Esophagus squamous epithelium (tissue), 5 donors: Measurements from ENCODE around the gene RASA2. TPM values are rescaled to one million over a fixed set of nuclear protein-coding genes. Genes with fewer than 3 reads are reported as not detected.

ENCODE experiments used
- DNase-seq: peaks from one replicate; lab custom pipeline; 2025; lab: John Stamatoyannopoulos, UW
- H3K27ac ChIP-seq, 4 donors: fragments of 200-600 bp; sonication (generic); one replicate each; pipeline ENCODE4 v1.5.1; 2016 to 2019; ENCODE audit warnings: mild to moderate bottlenecking in 1 of 4
- H3K27me3 ChIP-seq, 4 donors: fragments of 200-600 bp; sonication (generic); 1 replicate in 3 of 4; 2 replicates in 1 of 4; pipeline versions ENCODE4 v1.5.1 to v1.6.0; 2017 to 2021; ENCODE audit warnings: antibody characterized with exemption in 1 of 4
- H3K36me3 ChIP-seq, 3 donors: fragments of 200-600 bp; sonication (generic); one replicate each; pipeline ENCODE4 v1.5.1; 2016 to 2019
- H3K4me1 ChIP-seq, 3 donors: fragments of 200-600 bp; sonication (generic); one replicate each; pipeline ENCODE4 v1.5.1; 2017 to 2019
- H3K4me3 ChIP-seq, 4 donors: fragments of 200-600 bp; sonication (generic); 1 replicate in 3 of 4; 2 replicates in 1 of 4; pipeline ENCODE4 v1.5.1; 2016 to 2019; ENCODE audit warnings: mild to moderate bottlenecking in 2 of 4, moderate library complexity in 1 of 4
- H3K9me3 ChIP-seq, 3 donors: fragments of 200-600 bp; sonication (generic); one replicate each; pipeline ENCODE4 v1.5.1; 2016 to 2019
- CTCF ChIP-seq, 6 experiments: fragments of 450-650 bp in 4 of 6; fragments of 200-600 bp in 2 of 6; sonication (generic) in 2 of 6; IDR thresholded peaks; one replicate each; pipeline ENCODE4 v1.5.1; 2016 to 2019; ENCODE audit warnings: antibody characterized with exemption in 6 of 6, mild to moderate bottlenecking in 4 of 6, moderate library complexity in 4 of 6
- POLR2A ChIP-seq, 4 donors: fragments of 450-650 bp; IDR thresholded peaks; one replicate each; pipeline ENCODE4 v1.6.1; 2017; ENCODE audit warnings: antibody characterized with exemption in 4 of 4, mild to moderate bottlenecking in 4 of 4, moderate library complexity in 3 of 4
- WGBS, 2 donors: methylation state at CpG; one replicate each; pipeline ENCODE4 v1.1.5; 2018; 5-methylcytosine and 5-hydroxymethylcytosine counted together
- intact Hi-C: fragments of 100-400 bp; cut with DNase I; formaldehyde crosslinking; loops from one replicate; pipeline ENCODE4 v1.15.0; 2022
- total RNA-seq, 4 donors: library from RNA; depleted of rRNA; stranded (reverse); fragments of >200 nt; gene quantifications; one replicate each; pipeline ENCODE4 v1.1.0, GENCODE V29; 2016
- donor health status: DM: yes; HTN: yes; CAD: no.

RASA2 gene
- total RNA-seq, 4 donors from 2014 or later: 12.6 to 24.6 (median 19.4) TPM

- Histone ChIP-seq H3K27ac (no peak overlapping the region), H3K9me3 (no peaks in the 10 kb centered on the region), H3K36me3 (peaks cover 0 to 75% (median 0%) of the 10 kb centered on the region in 3 donors), H3K27me3 (no peaks in the 10 kb centered on the region), H3K4me1 (no peaks in the 10 kb centered on the region), H3K4me3 (no peak overlapping the region)
- DNase-seq: no peak
- intact Hi-C loops: no loop called here
- 89 to 93% methylated on average over 1 of the region's 1 CpG for WGBS, 2 donors
- TF ChIP-seq POLR2A (IDR thresholded peaks at IDR 0.05): no peak
- TF ChIP-seq CTCF (IDR thresholded peaks at IDR 0.05): no peak
Observed at GRCh38 chr3:141610939-141611338, 124.1 kb downstream of the RASA2 start.

- intact Hi-C loops: no loop called here
- Histone ChIP-seq H3K4me3 (no peak overlapping the region), H3K36me3 (peaks cover 0 to 21% (median 0%) of the 10 kb centered on the region in 3 donors), H3K27me3 (no peaks in the 10 kb centered on the region), H3K9me3 (no peaks in the 10 kb centered on the region), H3K4me1 (no peaks in the 10 kb centered on the region), H3K27ac (no peak overlapping the region)
- 94 to 96% methylated on average over 4 to 6 of the region's 6 CpGs for WGBS, 2 donors
- TF ChIP-seq CTCF (IDR thresholded peaks at IDR 0.05): no peak
- TF ChIP-seq POLR2A (IDR thresholded peaks at IDR 0.05): no peak
- no peak for DNase-seq
Observed at GRCh38 chr3:141618103-141618910, 131.5 kb downstream of the RASA2 start.

- Histone ChIP-seq H3K27me3 (no peaks in the 10 kb centered on the region), H3K9me3 (no peaks in the 10 kb centered on the region), H3K36me3 (peaks cover 0 to 16% (median 0%) of the 10 kb centered on the region in 3 donors), H3K27ac (no peak overlapping the region), H3K4me3 (no peak overlapping the region), H3K4me1 (no peaks in the 10 kb centered on the region)
- intact Hi-C loops: no loop called here
- no peak for TF ChIP-seq CTCF (IDR thresholded peaks at IDR 0.05)
- no peak for TF ChIP-seq POLR2A (IDR thresholded peaks at IDR 0.05)
- DNase-seq: no peak
- 88 to 93% methylated on average over 3 to 8 of the region's 8 CpGs for WGBS, 2 donors
Observed at GRCh38 chr3:141618938-141619337, 132.1 kb downstream of the RASA2 start.

GRCh38 chr3:141619450-141619849 is 132.6 kb downstream of the RASA2 start:
- Histone ChIP-seq H3K36me3 (peaks cover 0 to 12% (median 0%) of the 10 kb centered on the region in 3 donors), H3K27me3 (no peaks in the 10 kb centered on the region), H3K27ac (no peak overlapping the region), H3K4me1 (no peaks in the 10 kb centered on the region), H3K4me3 (no peak overlapping the region), H3K9me3 (no peaks in the 10 kb centered on the region)
- TF ChIP-seq CTCF (IDR thresholded peaks at IDR 0.05) (no peak), POLR2A (IDR thresholded peaks at IDR 0.05) (no peak)
- intact Hi-C loops: no loop called here
- no peak for DNase-seq
- WGBS, 2 donors: 59% methylated on average over 3 of the region's 4 CpGs

- Histone ChIP-seq H3K9me3 (peaks cover 0 to 8% (median 6%) of the 10 kb centered on the region in 3 donors), H3K27me3 (no peaks in the 10 kb centered on the region), H3K4me3 (no peak overlapping the region), H3K36me3 (no peaks in the 10 kb centered on the region), H3K27ac (no peak overlapping the region), H3K4me1 (no peaks in the 10 kb centered on the region)
- DNase-seq: no peak
- WGBS, 2 donors: 53% methylated on average over 3 of the region's 5 CpGs; no CpG with 5 or more reads in 1 of the 2 donors
- TF ChIP-seq CTCF (IDR thresholded peaks at IDR 0.05): no peak
- no peak for TF ChIP-seq POLR2A (IDR thresholded peaks at IDR 0.05)
- intact Hi-C loops: no loop called here
Observed at GRCh38 chr3:141623691-141624090, 136.9 kb downstream of the RASA2 start.
